C4-2B (cell line): ENCODE results near the gene KPNA3.
"Not testable (repeated sequence)": the region's sequence is repeated elsewhere in the genome, so short reads cannot be mapped to it uniquely, and the experiment has no call there.

ENCODE experiments used
- CTCF ChIP-seq: fragments of 450-650 bp; conservative IDR thresholded peaks from 2 replicates; pipeline ENCODE4 v1.5.1; 2017; ENCODE audit warnings: mild to moderate bottlenecking
- ZFX ChIP-seq: fragments of 450-650 bp; IDR thresholded peaks from 2 replicates; pipeline ENCODE4 v1.6.1; 2017

GRCh38 chr13:49704264-49704663, 88.2 kb downstream of the KPNA3 start:
- not testable (repeated sequence) for TF ChIP-seq CTCF, ZFX
